Stomach (tissue), 4 donors: ENCODE data around the gene ZMIZ1.

Experiments used
- CTCF ChIP-seq, 7 experiments: fragments of 450-650 bp in 4 of 7; fragments of 200-600 bp in 3 of 7; sonication (generic) in 3 of 7; IDR thresholded peaks; one replicate each; pipeline ENCODE4 v1.5.1; 2016 to 2019; ENCODE audit warnings: antibody characterized with exemption in 7 of 7, control low read depth in 2 of 7, mild to moderate bottlenecking in 1 of 7
- EP300 ChIP-seq: sonication (generic); formaldehyde crosslinking; IDR thresholded peaks from one replicate; pipeline ENCODE4 v1.6.1; 2017; ENCODE audit warnings: antibody characterized with exemption
- POLR2A ChIP-seq, 4 donors: fragments of 450-650 bp; IDR thresholded peaks; one replicate each; pipeline ENCODE4 v1.6.1; 2016; ENCODE audit warnings: antibody characterized with exemption in 4 of 4, control low read depth in 2 of 4, mild to moderate bottlenecking in 1 of 4, moderate library complexity in 1 of 4

- no peak for TF ChIP-seq CTCF (IDR thresholded peaks at IDR 0.05)
- TF ChIP-seq POLR2A (IDR thresholded peaks at IDR 0.05) = no peak
- no peak for TF ChIP-seq EP300
These were observed 195.2 kb downstream of the ZMIZ1 start for GRCh38 chr10:79263939-79264338.
